Hepatocyte (in vitro differentiated cells): ENCODE measurements around the gene CDK19. TPM values are rescaled to one million over a fixed set of nuclear protein-coding genes. Genes with fewer than 3 reads are reported as not detected.

Experiments
- DNase-seq: peaks from one replicate; pipeline ENCODE4 v3.0.0-alpha.2; 2016; ENCODE audit warnings: low spot score
- H2AFZ ChIP-seq: fragments of 200-600 bp; sonication (generic); 2 replicates; pipeline ENCODE4 v1.6.0; 2016; ENCODE audit warnings: antibody characterized with exemption, mild to moderate bottlenecking
- H3K27ac ChIP-seq: fragments of 200-600 bp; sonication (generic); 2 replicates; pipeline ENCODE4 v1.5.1; 2016; ENCODE audit warnings: mild to moderate bottlenecking
- H3K27me3 ChIP-seq: fragments of 200-600 bp; sonication (generic); 2 replicates; pipeline ENCODE4 v1.6.1; 2016
- H3K36me3 ChIP-seq: fragments of 200-600 bp; sonication (generic); replicated peaks from 2 replicates; pipeline ENCODE4 v1.5.1; 2016; ENCODE audit warnings: low read depth; ENCODE audit not compliant: insufficient read depth
- H3K4me1 ChIP-seq: fragments of 200-600 bp; sonication (generic); 2 replicates; pipeline ENCODE4 v1.5.1; 2016; ENCODE audit warnings: mild to moderate bottlenecking, moderate library complexity; ENCODE audit not compliant: insufficient read depth
- H3K4me2 ChIP-seq: fragments of 200-600 bp; sonication (generic); 2 replicates; pipeline ENCODE4 v1.6.0; 2016
- H3K4me3 ChIP-seq: fragments of 200-600 bp; sonication (generic); 2 replicates; pipeline ENCODE4 v1.5.1; 2016; ENCODE audit warnings: mild to moderate bottlenecking
- H3K79me2 ChIP-seq: fragments of 200-600 bp; sonication (generic); 2 replicates; pipeline ENCODE4 v1.6.0; 2017; ENCODE audit warnings: mild to moderate bottlenecking
- H3K9me2 ChIP-seq: fragments of 200-600 bp; sonication (generic); replicated peaks from 2 replicates; pipeline ENCODE4 v1.6.0; 2017; ENCODE audit warnings: mild to moderate bottlenecking; ENCODE audit not compliant: insufficient read depth
- H3K9me3 ChIP-seq: fragments of 200-600 bp; sonication (generic); 2 replicates; pipeline ENCODE4 v1.5.1; 2016; ENCODE audit warnings: low read depth, mild to moderate bottlenecking
- H4K20me1 ChIP-seq: fragments of 200-600 bp; sonication (generic); 2 replicates; pipeline ENCODE4 v1.6.0; 2016; ENCODE audit warnings: mild to moderate bottlenecking; ENCODE audit not compliant: insufficient read depth, poor library complexity, severe bottlenecking
- EZH2 ChIP-seq: fragments of 200-600 bp; sonication (generic); IDR thresholded peaks from 2 replicates; pipeline ENCODE4 v1.6.1; 2016; ENCODE audit warnings: antibody characterized with exemption, mild to moderate bottlenecking, borderline replicate concordance
- EZH2phosphoT487 ChIP-seq: fragments of 200-600 bp; sonication (generic); IDR thresholded peaks from one replicate; pipeline ENCODE4 v1.6.1; 2018; ENCODE audit warnings: antibody characterized with exemption, mild to moderate bottlenecking, low read depth, moderate library complexity; ENCODE audit not compliant: unreplicated experiment, severe bottlenecking
- WGBS: methylation state at CpG from one replicate; pipeline ENCODE4 v1.1.6; 2016; ENCODE audit warnings: low lambda C conversion rate; ENCODE audit errors: missing lambda C conversion rate; 5-methylcytosine and 5-hydroxymethylcytosine counted together
- polyA plus RNA-seq: library from polyadenylated mRNA; unstranded; fragments of >200 nt; fragmentation: Nextera tagmentation; extraction: Ambion mirVana; gene quantifications from 2 replicates; pipeline ENCODE4 v1.2.1, GENCODE V29; 2016
- total RNA-seq: library from RNA; depleted of rRNA; stranded (reverse); fragments of >200 nt; gene quantifications from 2 replicates; pipeline ENCODE4 v1.2.3, GENCODE V29; 2014
- TF ChIP-seq, protein P1 (sequence below): fragments of 200-600 bp; sonication (generic); IDR thresholded peaks from 2 replicates; pipeline ENCODE4 v1.5.1; 2016; ENCODE audit warnings: antibody characterized with exemption, mild to moderate bottlenecking; ENCODE audit not compliant: poor library complexity

The CDK19 gene
- total and polyA plus RNA-seq, 2 experiments from 2014 or later: 7.3 to 18.6 TPM

DNA sequence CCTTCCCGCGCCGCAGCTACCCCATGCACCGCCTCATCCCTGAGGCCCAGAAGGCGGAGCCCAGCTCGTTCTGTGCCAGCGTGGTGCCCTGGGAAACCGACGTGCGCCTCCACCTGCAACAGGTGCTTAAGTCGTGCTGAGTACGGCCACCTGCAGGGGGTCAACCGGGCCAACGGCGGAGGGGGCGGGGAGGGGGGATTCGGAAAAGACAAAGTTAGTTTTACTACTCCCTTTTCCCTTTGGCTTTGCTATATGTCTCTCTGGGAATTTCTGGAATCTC, 168.9 kb downstream of the CDK19 start:
- no peaks in the 10 kb centered on the region for H3K36me3 ChIP-seq
- DNase-seq: no peak
- no peaks in the 10 kb centered on the region for H3K79me2 ChIP-seq
- TF ChIP-seq EZH2 (no peak), EZH2phosphoT487 (no peak)
- TF ChIP-seq, protein P1, sequence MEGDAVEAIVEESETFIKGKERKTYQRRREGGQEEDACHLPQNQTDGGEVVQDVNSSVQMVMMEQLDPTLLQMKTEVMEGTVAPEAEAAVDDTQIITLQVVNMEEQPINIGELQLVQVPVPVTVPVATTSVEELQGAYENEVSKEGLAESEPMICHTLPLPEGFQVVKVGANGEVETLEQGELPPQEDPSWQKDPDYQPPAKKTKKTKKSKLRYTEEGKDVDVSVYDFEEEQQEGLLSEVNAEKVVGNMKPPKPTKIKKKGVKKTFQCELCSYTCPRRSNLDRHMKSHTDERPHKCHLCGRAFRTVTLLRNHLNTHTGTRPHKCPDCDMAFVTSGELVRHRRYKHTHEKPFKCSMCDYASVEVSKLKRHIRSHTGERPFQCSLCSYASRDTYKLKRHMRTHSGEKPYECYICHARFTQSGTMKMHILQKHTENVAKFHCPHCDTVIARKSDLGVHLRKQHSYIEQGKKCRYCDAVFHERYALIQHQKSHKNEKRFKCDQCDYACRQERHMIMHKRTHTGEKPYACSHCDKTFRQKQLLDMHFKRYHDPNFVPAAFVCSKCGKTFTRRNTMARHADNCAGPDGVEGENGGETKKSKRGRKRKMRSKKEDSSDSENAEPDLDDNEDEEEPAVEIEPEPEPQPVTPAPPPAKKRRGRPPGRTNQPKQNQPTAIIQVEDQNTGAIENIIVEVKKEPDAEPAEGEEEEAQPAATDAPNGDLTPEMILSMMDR: no peak
- H3K27me3 ChIP-seq: no peaks in the 10 kb centered on the region
- H3K9me2 ChIP-seq: no peaks in the 10 kb centered on the region
- no peak overlapping the region for H3K27ac ChIP-seq
- H3K4me1 ChIP-seq: no peaks in the 10 kb centered on the region
- no peaks in the 10 kb centered on the region for H3K9me3 ChIP-seq
- no peak overlapping the region for H3K4me3 ChIP-seq
- WGBS: 96% methylated on average over 16 of the region's 17 CpGs
- H3K4me2 ChIP-seq: no peak overlapping the region
- no peaks in the 10 kb centered on the region for H4K20me1 ChIP-seq
- no peak overlapping the region for H2AFZ ChIP-seq

DNA sequence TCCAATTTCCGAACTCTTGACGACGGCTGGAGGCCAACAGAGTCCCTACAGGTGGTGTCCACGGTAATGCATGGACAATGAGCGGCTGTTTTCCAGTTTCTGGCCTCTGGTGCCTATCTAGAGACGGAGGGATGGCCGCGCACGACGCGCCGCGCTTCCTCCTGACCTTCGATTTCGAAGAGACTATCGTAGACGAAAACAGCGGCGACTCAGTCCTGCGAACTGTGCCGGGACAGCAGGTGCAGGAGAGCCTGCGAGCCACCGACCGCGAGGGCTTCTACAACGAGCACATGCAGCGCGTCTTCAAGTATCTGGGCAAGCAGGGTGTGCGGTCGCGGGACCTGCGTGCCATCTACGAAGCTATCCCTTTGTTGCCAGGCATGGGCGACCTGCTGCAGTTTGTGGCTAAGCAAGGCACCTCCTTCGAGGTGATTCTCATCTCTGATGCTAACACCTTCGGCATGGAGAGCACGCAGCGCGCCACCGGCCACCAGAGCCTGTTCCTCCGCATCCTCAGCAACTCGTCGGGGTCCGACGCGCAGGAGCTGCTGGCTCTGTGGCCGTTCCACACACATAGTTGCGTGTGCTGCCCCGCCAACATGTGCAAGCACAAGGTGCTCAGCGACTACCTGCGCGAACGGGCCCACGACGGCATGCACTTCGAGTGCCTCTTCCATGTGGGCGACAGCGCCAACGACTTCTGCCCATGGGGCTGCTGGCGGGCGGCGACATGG, 169.4 kb downstream of the CDK19 start:
- no peak overlapping the region for H3K4me3 ChIP-seq
- H3K79me2 ChIP-seq: no peaks in the 10 kb centered on the region
- WGBS: 99% methylated on average over 62 of the region's 62 CpGs
- no peak overlapping the region for H2AFZ ChIP-seq
- H3K4me2 ChIP-seq: no peak overlapping the region
- no peaks in the 10 kb centered on the region for H3K27me3 ChIP-seq
- no peak for DNase-seq
- no peaks in the 10 kb centered on the region for H3K36me3 ChIP-seq
- H3K4me1 ChIP-seq: no peaks in the 10 kb centered on the region
- H3K9me3 ChIP-seq: no peaks in the 10 kb centered on the region
- TF ChIP-seq EZH2 (no peak), EZH2phosphoT487 (no peak)
- TF ChIP-seq, protein P1: no peak
- H3K9me2 ChIP-seq: no peaks in the 10 kb centered on the region
- H4K20me1 ChIP-seq: no peaks in the 10 kb centered on the region
- H3K27ac ChIP-seq: no peak overlapping the region

DNA sequence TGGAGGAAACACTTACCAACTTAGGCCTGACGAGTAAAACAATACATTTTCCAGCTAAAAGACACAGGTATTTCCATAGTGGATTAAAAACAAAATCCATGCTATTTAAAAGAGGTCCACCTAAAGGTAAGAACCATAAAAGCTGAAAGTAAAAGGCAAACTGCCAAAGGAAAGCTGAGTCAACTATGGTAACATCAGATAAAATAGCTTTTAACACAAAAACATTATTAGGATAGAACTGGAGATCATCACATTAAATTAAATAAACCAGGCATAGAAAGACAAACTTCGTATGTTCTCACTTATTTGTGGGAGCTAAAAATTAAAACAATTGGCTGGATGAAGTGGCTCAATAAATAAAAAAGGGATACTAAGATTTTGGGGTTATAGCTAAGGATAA, 172.1 kb downstream of the CDK19 start:
- Histone ChIP-seq H3K4me1 (no peaks in the 10 kb centered on the region), H4K20me1 (no peaks in the 10 kb centered on the region), H3K4me3 (no peak overlapping the region), H3K36me3 (no peaks in the 10 kb centered on the region), H2AFZ (no peak overlapping the region), H3K4me2 (no peak overlapping the region), H3K27ac (no peak overlapping the region), H3K27me3 (no peaks in the 10 kb centered on the region), H3K79me2 (no peaks in the 10 kb centered on the region), H3K9me2 (no peaks in the 10 kb centered on the region), H3K9me3 (no peaks in the 10 kb centered on the region)
- WGBS: 84% methylated on average over 2 of the region's 2 CpGs
- no peak for TF ChIP-seq EZH2
- TF ChIP-seq EZH2phosphoT487: no peak
- TF ChIP-seq, protein P1: no peak
- no peak for DNase-seq

DNA sequence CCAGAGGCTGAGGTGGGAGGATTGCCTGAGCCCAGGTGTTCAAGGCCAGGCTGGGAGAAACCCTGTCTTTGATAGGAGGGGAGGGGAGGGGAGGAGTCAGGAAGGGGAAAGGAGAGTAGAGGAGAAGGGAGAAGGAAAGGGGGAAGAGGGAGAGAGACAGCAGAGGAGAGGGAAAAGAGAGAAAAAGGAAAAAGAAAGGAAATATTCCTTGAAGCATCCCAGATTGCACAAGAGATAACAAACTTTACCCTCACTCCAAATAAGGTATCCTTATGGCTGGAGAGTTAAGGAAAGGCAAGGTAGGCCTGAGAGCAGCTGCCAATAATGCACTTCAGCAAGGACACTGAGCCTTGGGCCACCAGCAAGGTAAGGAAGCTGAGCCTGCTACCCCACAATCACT, 172.6 kb downstream of the CDK19 start:
- Histone ChIP-seq H3K9me3 (no peaks in the 10 kb centered on the region), H3K4me2 (no peak overlapping the region), H2AFZ (no peak overlapping the region), H3K27ac (no peak overlapping the region), H3K36me3 (no peaks in the 10 kb centered on the region), H3K4me3 (no peak overlapping the region), H3K9me2 (no peaks in the 10 kb centered on the region), H3K79me2 (no peaks in the 10 kb centered on the region), H3K27me3 (no peaks in the 10 kb centered on the region), H3K4me1 (no peaks in the 10 kb centered on the region), H4K20me1 (no peaks in the 10 kb centered on the region)
- DNase-seq: no peak
- no peak for TF ChIP-seq EZH2phosphoT487
- TF ChIP-seq, protein P1: no peak
- no peak for TF ChIP-seq EZH2
